ENCODE results near the gene EMSY.

The EMSY gene

GRCh38 chr11:76597533-76598425 is 153.0 kb downstream of the EMSY start:
- no peak for DNase-seq

GRCh38 chr11:76598426-76598839 is 153.6 kb downstream of the EMSY start:
- DNase-seq: peak in 1 of 5 donors; percentile 28

GRCh38 chr11:76599041-76600013 is 154.5 kb downstream of the EMSY start:
- no peak for DNase-seq

GRCh38 chr11:76600124-76600655 is 155.4 kb downstream of the EMSY start:
- no peak for DNase-seq

GRCh38 chr11:76601272-76601671 is 156.5 kb downstream of the EMSY start:
- DNase-seq: no peak

- no peak for DNase-seq
Observed at GRCh38 chr11:76601724-76602123, 156.9 kb downstream of the EMSY start.

GRCh38 chr11:76602431-76602861 is 157.6 kb downstream of the EMSY start:
- no peak for DNase-seq

Measured in T-helper 1 cell (primary cell).